ENCODE results near the gene HIGD1B.

GRCh38 chr17:44894642-44895041 lies 47.0 kb downstream of the HIGD1B start:
- TF ChIP-seq, protein P1, sequence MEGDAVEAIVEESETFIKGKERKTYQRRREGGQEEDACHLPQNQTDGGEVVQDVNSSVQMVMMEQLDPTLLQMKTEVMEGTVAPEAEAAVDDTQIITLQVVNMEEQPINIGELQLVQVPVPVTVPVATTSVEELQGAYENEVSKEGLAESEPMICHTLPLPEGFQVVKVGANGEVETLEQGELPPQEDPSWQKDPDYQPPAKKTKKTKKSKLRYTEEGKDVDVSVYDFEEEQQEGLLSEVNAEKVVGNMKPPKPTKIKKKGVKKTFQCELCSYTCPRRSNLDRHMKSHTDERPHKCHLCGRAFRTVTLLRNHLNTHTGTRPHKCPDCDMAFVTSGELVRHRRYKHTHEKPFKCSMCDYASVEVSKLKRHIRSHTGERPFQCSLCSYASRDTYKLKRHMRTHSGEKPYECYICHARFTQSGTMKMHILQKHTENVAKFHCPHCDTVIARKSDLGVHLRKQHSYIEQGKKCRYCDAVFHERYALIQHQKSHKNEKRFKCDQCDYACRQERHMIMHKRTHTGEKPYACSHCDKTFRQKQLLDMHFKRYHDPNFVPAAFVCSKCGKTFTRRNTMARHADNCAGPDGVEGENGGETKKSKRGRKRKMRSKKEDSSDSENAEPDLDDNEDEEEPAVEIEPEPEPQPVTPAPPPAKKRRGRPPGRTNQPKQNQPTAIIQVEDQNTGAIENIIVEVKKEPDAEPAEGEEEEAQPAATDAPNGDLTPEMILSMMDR (IDR thresholded peaks at IDR 0.05) = no peak
- TF ChIP-seq POLR2A (IDR thresholded peaks at IDR 0.05) = no peak
